ENCODE results near the gene TERT. TPM values are rescaled to one million over a fixed set of nuclear protein-coding genes. Genes with fewer than 3 reads are reported as not detected.
"Not testable (repeated sequence)": the region's sequence is repeated elsewhere in the genome, so short reads cannot be mapped to it uniquely, and the experiment has no call there.

The TERT gene
- total RNA-seq, 1 donor from 2014 or later, result 0.20 TPM

DNA sequence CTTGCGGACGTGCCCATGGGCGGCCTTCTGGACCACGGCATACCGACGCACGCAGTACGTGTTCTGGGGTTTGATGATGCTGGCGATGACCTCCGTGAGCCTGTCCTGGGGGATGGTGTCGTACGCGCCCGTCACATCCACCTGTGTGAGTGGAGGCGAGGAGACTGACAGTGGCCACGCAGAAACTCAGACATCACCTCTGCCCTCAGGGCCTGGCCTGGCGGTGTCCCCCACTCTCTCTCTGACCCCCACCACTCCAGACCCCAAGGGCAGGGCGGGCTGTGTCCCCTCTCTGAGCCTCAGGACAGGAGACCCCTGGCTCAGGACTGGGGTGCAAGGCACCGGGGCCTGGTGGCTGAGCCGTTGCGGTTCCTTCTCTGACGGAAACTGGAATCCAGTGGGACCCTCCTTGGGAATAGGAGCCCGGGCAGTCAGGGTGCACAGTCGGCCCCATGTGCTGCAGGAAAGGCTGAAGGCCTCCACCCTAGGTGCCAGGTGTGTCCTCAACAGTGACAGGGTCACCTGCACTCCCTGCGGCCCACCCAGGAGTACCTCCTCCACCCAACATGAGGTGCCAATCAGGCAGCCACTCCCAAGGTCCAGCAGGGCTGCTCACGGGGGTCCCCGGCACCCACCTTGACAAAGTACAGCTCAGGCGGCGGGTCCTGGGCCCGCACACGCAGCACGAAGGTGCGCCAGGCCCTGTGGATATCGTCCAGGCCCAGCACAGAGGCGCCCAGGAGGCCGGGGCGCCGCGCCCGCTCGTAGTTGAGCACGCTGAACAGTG lies 16.0 kb downstream of the TERT start:
- Mint-ChIP-seq H3K27me3 (ENCODE audit: low read depth) (peaks cover 2% of the 10 kb centered on the region), H3K4me1 (no peaks in the 10 kb centered on the region), H3K4me3 (no peak overlapping the region)

DNA sequence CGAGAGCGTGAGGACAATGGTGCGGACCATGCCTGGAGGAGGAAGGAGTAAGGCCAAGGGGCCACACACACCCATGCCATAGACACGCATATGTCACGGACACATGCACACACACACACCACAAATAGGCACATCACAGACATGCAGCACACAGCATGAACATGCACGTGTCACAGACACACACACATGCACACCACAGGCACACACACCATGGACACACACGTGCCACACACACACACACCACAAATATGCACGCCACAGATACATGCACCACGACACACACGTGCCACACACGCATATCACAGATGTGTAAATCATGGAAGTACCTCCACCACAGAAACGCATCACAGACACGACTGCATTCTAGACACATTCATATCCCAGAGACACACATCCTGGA lies 16.7 kb downstream of the TERT start:
- no peak overlapping the region for H3K27ac Mint-ChIP-seq

More for the DNA sequence above, 16.0 kb downstream of the TERT start:
- Mint-ChIP-seq H3K27ac (no peak overlapping the region), H3K36me3 (no peaks in the 10 kb centered on the region), H3K9me3 (no peaks in the 10 kb centered on the region)
- peak in 1 of 2 experiments; percentile 17 for DNase-seq (ENCODE audit: low spot score in 2 of 2, unreplicated experiment in 2 of 2)
- no peak for TF ChIP-seq CTCF (IDR thresholded peaks at IDR 0.05; ENCODE audit: unreplicated experiment)

DNA sequence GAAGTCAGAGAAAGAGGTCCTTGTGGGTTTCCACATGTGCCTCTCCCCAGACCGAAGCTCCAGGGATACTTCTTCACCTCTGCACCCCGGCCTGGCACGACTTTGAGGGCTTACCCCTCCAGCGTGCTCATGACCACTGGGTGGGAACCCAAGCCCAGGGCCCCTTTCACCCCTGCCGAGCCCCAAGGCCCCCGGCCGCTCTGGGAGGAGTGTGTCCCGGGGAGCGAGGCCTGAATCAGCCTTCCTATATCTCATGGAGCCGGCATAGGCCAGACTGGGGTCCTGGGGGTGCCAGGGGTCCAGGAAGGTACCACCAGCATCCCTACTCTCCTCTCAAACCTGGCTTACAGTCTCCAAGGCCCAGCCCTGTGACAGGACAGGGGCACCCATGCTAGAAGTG lies 17.1 kb downstream of the TERT start:
- Mint-ChIP-seq H3K9me3 (no peaks in the 10 kb centered on the region), H3K36me3 (no peaks in the 10 kb centered on the region), H3K4me3 (no peak overlapping the region), H3K27ac (no peak overlapping the region), H3K4me1 (no peaks in the 10 kb centered on the region), H3K27me3 (ENCODE audit: low read depth) (peaks cover 2% of the 10 kb centered on the region)
- TF ChIP-seq CTCF (IDR thresholded peaks at IDR 0.05; ENCODE audit: unreplicated experiment), result no peak
- peak in 1 of 2 experiments; percentile 18 for DNase-seq (ENCODE audit: low spot score in 2 of 2, unreplicated experiment in 2 of 2)

More for the DNA sequence above, 16.7 kb downstream of the TERT start:
- no peak for DNase-seq (ENCODE audit: low spot score in 2 of 2, unreplicated experiment in 2 of 2)
- peaks cover 2% of the 10 kb centered on the region for H3K27me3 Mint-ChIP-seq (ENCODE audit: low read depth)
- no peak overlapping the region for H3K4me3 Mint-ChIP-seq
- TF ChIP-seq CTCF (IDR thresholded peaks at IDR 0.05; ENCODE audit: unreplicated experiment), result no peak
- H3K4me1 Mint-ChIP-seq, result no peaks in the 10 kb centered on the region
- no peaks in the 10 kb centered on the region for H3K9me3 Mint-ChIP-seq
- H3K36me3 Mint-ChIP-seq, result no peaks in the 10 kb centered on the region

GRCh38 chr5:1277331-1277730 lies 17.5 kb downstream of the TERT start:
- Mint-ChIP-seq H3K27ac (no peak overlapping the region), H3K27me3 (ENCODE audit: low read depth) (peaks cover 2% of the 10 kb centered on the region)

DNA sequence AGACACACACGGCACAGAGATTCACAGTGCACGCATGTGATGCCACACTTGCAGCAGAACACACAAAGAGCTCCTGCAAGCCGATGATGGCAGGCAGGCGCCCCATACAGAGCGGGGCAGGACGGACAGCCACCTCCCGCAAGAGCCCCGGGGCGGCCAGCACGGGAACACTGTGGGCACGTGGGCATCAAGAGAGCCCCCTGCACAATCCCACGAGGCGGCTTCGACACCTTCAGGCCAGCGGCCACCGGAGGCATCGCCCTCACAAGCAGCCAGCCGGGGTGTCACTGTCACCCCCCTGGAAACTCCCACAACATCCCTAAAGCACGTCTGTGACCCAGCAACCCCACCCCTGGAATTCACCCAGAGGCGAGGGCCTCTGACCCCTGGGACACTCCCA lies 17.9 kb downstream of the TERT start:
- Mint-ChIP-seq H3K27me3 (ENCODE audit: low read depth) (peaks cover 2% of the 10 kb centered on the region), H3K4me1 (no peaks in the 10 kb centered on the region), H3K4me3 (no peak overlapping the region), H3K9me3 (no peaks in the 10 kb centered on the region), H3K27ac (no peak overlapping the region), H3K36me3 (no peaks in the 10 kb centered on the region)
- no peak for TF ChIP-seq CTCF (IDR thresholded peaks at IDR 0.05; ENCODE audit: unreplicated experiment)
- DNase-seq (ENCODE audit: low spot score in 2 of 2, unreplicated experiment in 2 of 2), result peak in 1 of 2 experiments; percentile 5

More at GRCh38 chr5:1277331-1277730, 17.5 kb downstream of the TERT start:
- Mint-ChIP-seq H3K4me1 (no peaks in the 10 kb centered on the region), H3K9me3 (no peaks in the 10 kb centered on the region), H3K36me3 (no peaks in the 10 kb centered on the region), H3K4me3 (no peak overlapping the region)
- TF ChIP-seq CTCF (IDR thresholded peaks at IDR 0.05; ENCODE audit: unreplicated experiment), result no peak
- peak in 1 of 2 experiments; percentile 13 for DNase-seq (ENCODE audit: low spot score in 2 of 2, unreplicated experiment in 2 of 2)

GRCh38 chr5:1275397-1276391 lies 19.2 kb downstream of the TERT start:
- not testable (repeated sequence) for DNase-seq (ENCODE audit: low spot score in 2 of 2, unreplicated experiment in 2 of 2); H3K27ac Mint-ChIP-seq; H3K27me3 Mint-ChIP-seq (ENCODE audit: low read depth); H3K36me3 Mint-ChIP-seq; H3K4me3 Mint-ChIP-seq; H3K4me1 Mint-ChIP-seq; H3K9me3 Mint-ChIP-seq

Data from mesothelial cell of epicardium (in vitro differentiated cells).